Measurements from ENCODE around the gene NACC2.

Gene NACC2

GRCh38 chr9:136054798-136055714, 40.0 kb downstream of the NACC2 start:
- DNase-seq: no peak

- no peak for DNase-seq
These were observed 40.9 kb downstream of the NACC2 start for GRCh38 chr9:136054146-136054545.

- no peak for DNase-seq
These were observed 41.3 kb downstream of the NACC2 start for GRCh38 chr9:136053757-136054142.

GRCh38 chr9:136052991-136053756, 41.9 kb downstream of the NACC2 start:
- no peak for DNase-seq

GRCh38 chr9:136052472-136052880, 42.6 kb downstream of the NACC2 start:
- no peak for DNase-seq

- DNase-seq: no peak
These were observed 43.1 kb downstream of the NACC2 start for GRCh38 chr9:136051837-136052471.

GRCh38 chr9:136051453-136051836, 43.6 kb downstream of the NACC2 start:
- DNase-seq: no peak

- no peak for DNase-seq
These were observed 44.2 kb downstream of the NACC2 start for GRCh38 chr9:136050701-136051452.

GRCh38 chr9:136050266-136050700, 44.8 kb downstream of the NACC2 start:
- DNase-seq: no peak

- no peak for DNase-seq
These were observed 45.4 kb downstream of the NACC2 start for GRCh38 chr9:136049491-136050265.

GRCh38 chr9:136048560-136049411, 46.3 kb downstream of the NACC2 start:
- no peak for DNase-seq

- no peak for DNase-seq
These were observed 47.1 kb downstream of the NACC2 start for GRCh38 chr9:136047775-136048559.

GRCh38 chr9:136047076-136047774, 47.9 kb downstream of the NACC2 start:
- DNase-seq: no peak

GRCh38 chr9:136046554-136046920, 48.6 kb downstream of the NACC2 start:
- no peak for DNase-seq

GRCh38 chr9:136045595-136046553, 49.2 kb downstream of the NACC2 start:
- peak; percentile 65 for DNase-seq

GRCh38 chr9:136044971-136045594, 50.0 kb downstream of the NACC2 start:
- DNase-seq: no peak

- DNase-seq: no peak
These were observed 50.7 kb downstream of the NACC2 start for GRCh38 chr9:136044207-136044970.
